ENCODE results near the gene SBF2. TPM values are rescaled to one million over a fixed set of nuclear protein-coding genes. Genes with fewer than 3 reads are reported as not detected.
"Not testable (repeated sequence)": the region's sequence is repeated elsewhere in the genome, so short reads cannot be mapped to it uniquely, and the experiment has no call there.

Gene SBF2
- polyA plus RNA-seq, 1 donor from 2014 or later: 53.4 TPM

- Histone ChIP-seq H3K4me2 (ENCODE audit: low read length) (no peak overlapping the region), H3K27ac (ENCODE audit: low read length) (no peak overlapping the region), H3K9me2 (ENCODE audit: insufficient read depth, low read length) (no peaks in the 10 kb centered on the region), H3K9me3 (ENCODE audit: low read length) (no peaks in the 10 kb centered on the region), H3F3A (ENCODE audit: insufficient read depth, low read length, poor library complexity, severe bottlenecking) (no peaks in the 10 kb centered on the region), H3K36me3 (ENCODE audit: insufficient read depth, low read length) (no peaks in the 10 kb centered on the region), H4K20me1 (ENCODE audit: insufficient read depth) (no peaks in the 10 kb centered on the region), H3K4me3 (ENCODE audit: low read length) (no peak overlapping the region), H3K9ac (ENCODE audit: low read length) (no peak overlapping the region), H3K27me3 (ENCODE audit: insufficient read depth, low read depth, low read length) (no peaks in the 10 kb centered on the region), H2AFZ (ENCODE audit: low read depth, low read length) (no peak overlapping the region), H3K79me2 (replicated peaks; ENCODE audit: insufficient read depth, low read length) (no peaks in the 10 kb centered on the region)
- TF ChIP-seq EZH2 (IDR thresholded peaks at IDR 0.05; ENCODE audit: borderline replicate concordance, insufficient read depth, low read length, poor library complexity, severe bottlenecking): no peak
- no peak for TF ChIP-seq RAD21 (conservative IDR thresholded peaks at IDR 0.05)
- TF ChIP-seq CTCF (IDR thresholded peaks at IDR 0.05; ENCODE audit: poor library complexity, severe bottlenecking): no peak
- no peak for TF ChIP-seq SMC3 (conservative IDR thresholded peaks at IDR 0.05; ENCODE audit: poor library complexity)
- TF ChIP-seq TAF1 (IDR thresholded peaks at IDR 0.05; ENCODE audit: low read depth): no peak
- TF ChIP-seq POLR2AphosphoS5 (IDR thresholded peaks at IDR 0.05): no peak
- no peak for TF ChIP-seq REST (IDR thresholded peaks at IDR 0.05; ENCODE audit: borderline replicate concordance)
- TF ChIP-seq EP300 (conservative IDR thresholded peaks at IDR 0.05; ENCODE audit: poor library complexity, severe bottlenecking): no peak
- no peak for TF ChIP-seq MXI1 (conservative IDR thresholded peaks at IDR 0.05; ENCODE audit: poor library complexity, severe bottlenecking)
These were observed 252.7 kb downstream of the SBF2 start for GRCh38 chr11:10041332-10041731.

- Histone ChIP-seq H3K27ac (ENCODE audit: low read length) (no peak overlapping the region), H3K9ac (ENCODE audit: low read length) (no peak overlapping the region), H3K36me3 (ENCODE audit: insufficient read depth, low read length) (no peaks in the 10 kb centered on the region), H3K27me3 (ENCODE audit: insufficient read depth, low read depth, low read length) (no peaks in the 10 kb centered on the region), H2AFZ (ENCODE audit: low read depth, low read length) (no peak overlapping the region), H3F3A (ENCODE audit: insufficient read depth, low read length, poor library complexity, severe bottlenecking) (no peaks in the 10 kb centered on the region), H3K4me3 (ENCODE audit: low read length) (no peak overlapping the region), H3K79me2 (replicated peaks; ENCODE audit: insufficient read depth, low read length) (no peaks in the 10 kb centered on the region), H3K9me3 (ENCODE audit: low read length) (no peaks in the 10 kb centered on the region), H3K4me2 (ENCODE audit: low read length) (no peak overlapping the region), H3K9me2 (ENCODE audit: insufficient read depth, low read length) (no peaks in the 10 kb centered on the region), H4K20me1 (ENCODE audit: insufficient read depth) (no peaks in the 10 kb centered on the region)
- TF ChIP-seq MXI1 (conservative IDR thresholded peaks at IDR 0.05; ENCODE audit: poor library complexity, severe bottlenecking): no peak
- no peak for TF ChIP-seq POLR2AphosphoS5 (IDR thresholded peaks at IDR 0.05)
- TF ChIP-seq EP300 (conservative IDR thresholded peaks at IDR 0.05; ENCODE audit: poor library complexity, severe bottlenecking): no peak
- TF ChIP-seq REST (IDR thresholded peaks at IDR 0.05; ENCODE audit: borderline replicate concordance): no peak
- no peak for TF ChIP-seq EZH2 (IDR thresholded peaks at IDR 0.05; ENCODE audit: borderline replicate concordance, insufficient read depth, low read length, poor library complexity, severe bottlenecking)
- no peak for TF ChIP-seq RAD21 (conservative IDR thresholded peaks at IDR 0.05)
- TF ChIP-seq SMC3 (conservative IDR thresholded peaks at IDR 0.05; ENCODE audit: poor library complexity): no peak
- no peak for TF ChIP-seq TAF1 (IDR thresholded peaks at IDR 0.05; ENCODE audit: low read depth)
These were observed 255.3 kb downstream of the SBF2 start for GRCh38 chr11:10038521-10039302.

- not testable (repeated sequence) for H3K27me3 ChIP-seq (ENCODE audit: insufficient read depth, low read depth, low read length); H2AFZ ChIP-seq (ENCODE audit: low read depth, low read length)
These were observed 258.1 kb downstream of the SBF2 start for GRCh38 chr11:10035932-10036331.

More at GRCh38 chr11:10035932-10036331, 258.1 kb downstream of the SBF2 start:
- H3K36me3 ChIP-seq (ENCODE audit: insufficient read depth, low read length); H3K27ac ChIP-seq (ENCODE audit: low read length); H3K9ac ChIP-seq (ENCODE audit: low read length); H3K9me3 ChIP-seq (ENCODE audit: low read length); H4K20me1 ChIP-seq (ENCODE audit: insufficient read depth); H3K4me3 ChIP-seq (ENCODE audit: low read length); H3K9me2 ChIP-seq (ENCODE audit: insufficient read depth, low read length); H3F3A ChIP-seq (ENCODE audit: insufficient read depth, low read length, poor library complexity, severe bottlenecking); H3K79me2 ChIP-seq (replicated peaks; ENCODE audit: insufficient read depth, low read length); H3K4me2 ChIP-seq (ENCODE audit: low read length): not testable (repeated sequence)
